Left renal cortex interstitium (tissue), 4 donors: ENCODE measurements around the gene RGS8. TPM values are rescaled to one million over a fixed set of nuclear protein-coding genes. Genes with fewer than 3 reads are reported as not detected.

Experiments
- DNase-seq, 4 donors: peaks; one replicate each; pipeline ENCODE4 v3.0.0-alpha.2; 2013; ENCODE audit warnings: low read depth in 4 of 4, low spot score in 2 of 4, missing footprints in 1 of 4
- polyA plus RNA-seq, 4 donors: library from polyadenylated mRNA; unstranded; fragments of 120-200 nt; gene quantifications; one replicate each; pipeline ENCODE4 v1.2.1, GENCODE V29; 2013; ENCODE audit not compliant: insufficient read length in 4 of 4

Gene RGS8
- under 1 TPM in 2 of 4 donors, not detected in 2; 0.04 to 0.06 TPM for polyA plus RNA-seq

DNA sequence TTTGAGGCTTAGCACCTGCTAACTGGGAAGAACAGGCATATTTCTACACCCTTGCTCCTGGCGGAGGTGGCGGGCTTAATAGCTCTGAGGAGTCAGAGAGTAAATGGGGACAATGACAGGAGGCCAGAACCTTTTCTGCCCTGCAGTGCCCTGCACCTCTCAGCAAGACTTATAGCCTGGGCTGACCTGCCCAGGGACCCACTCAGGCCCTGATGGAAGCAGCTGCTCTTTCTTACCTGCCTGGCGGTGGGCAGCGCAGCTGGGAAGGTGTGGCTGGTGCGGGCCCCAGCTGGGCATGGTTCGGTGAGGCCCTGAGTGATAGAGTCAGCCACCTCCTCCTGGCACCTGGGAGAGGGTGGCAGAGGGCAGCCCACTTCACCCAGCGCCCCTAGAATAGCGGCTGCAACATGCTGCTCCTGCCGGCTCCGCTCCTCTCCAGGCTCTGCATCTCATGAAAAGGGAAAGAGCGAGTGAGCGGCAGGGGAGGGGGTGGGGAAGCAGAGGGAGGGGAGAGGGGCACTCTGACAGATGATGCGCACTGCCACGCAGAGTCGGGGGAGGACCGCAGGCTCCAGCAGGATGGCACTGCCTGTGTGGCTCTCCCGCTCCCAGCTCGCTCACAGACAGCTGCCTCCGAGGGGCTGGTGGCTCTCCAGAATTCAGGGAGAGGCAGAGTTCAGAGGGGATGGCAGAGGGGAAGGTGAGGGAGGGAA, at the start of gene RGS8:
Gene RGS8 (minus strand): TSS at position 472 of the 713 bp plus-strand sequence. CDS start 14,938 bp downstream, outside the sequence.
- DNase-seq = no peak

GRCh38 chr1:182731852-182732575, 47.6 kb upstream of the RGS8 start:
- no peak for DNase-seq

DNA sequence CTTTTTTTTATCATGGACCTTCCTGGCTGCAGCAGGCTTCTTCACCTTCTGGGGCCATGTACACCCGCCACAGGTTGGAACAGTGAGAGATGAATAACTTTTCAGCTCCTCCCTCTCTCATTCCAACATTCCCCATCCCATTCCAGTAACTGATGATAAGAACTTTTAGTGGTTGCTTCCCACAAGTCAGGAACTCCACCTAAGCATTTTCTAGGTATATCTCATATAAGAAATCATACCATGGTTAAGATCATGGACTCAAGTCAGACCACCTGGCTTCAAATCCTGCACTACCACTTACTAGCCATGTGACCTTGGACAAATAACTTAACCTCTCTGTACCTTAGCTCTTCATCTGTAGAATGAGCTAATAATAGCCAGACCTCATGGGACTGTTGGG, 42.5 kb upstream of the RGS8 start:
- DNase-seq = no peak

DNA sequence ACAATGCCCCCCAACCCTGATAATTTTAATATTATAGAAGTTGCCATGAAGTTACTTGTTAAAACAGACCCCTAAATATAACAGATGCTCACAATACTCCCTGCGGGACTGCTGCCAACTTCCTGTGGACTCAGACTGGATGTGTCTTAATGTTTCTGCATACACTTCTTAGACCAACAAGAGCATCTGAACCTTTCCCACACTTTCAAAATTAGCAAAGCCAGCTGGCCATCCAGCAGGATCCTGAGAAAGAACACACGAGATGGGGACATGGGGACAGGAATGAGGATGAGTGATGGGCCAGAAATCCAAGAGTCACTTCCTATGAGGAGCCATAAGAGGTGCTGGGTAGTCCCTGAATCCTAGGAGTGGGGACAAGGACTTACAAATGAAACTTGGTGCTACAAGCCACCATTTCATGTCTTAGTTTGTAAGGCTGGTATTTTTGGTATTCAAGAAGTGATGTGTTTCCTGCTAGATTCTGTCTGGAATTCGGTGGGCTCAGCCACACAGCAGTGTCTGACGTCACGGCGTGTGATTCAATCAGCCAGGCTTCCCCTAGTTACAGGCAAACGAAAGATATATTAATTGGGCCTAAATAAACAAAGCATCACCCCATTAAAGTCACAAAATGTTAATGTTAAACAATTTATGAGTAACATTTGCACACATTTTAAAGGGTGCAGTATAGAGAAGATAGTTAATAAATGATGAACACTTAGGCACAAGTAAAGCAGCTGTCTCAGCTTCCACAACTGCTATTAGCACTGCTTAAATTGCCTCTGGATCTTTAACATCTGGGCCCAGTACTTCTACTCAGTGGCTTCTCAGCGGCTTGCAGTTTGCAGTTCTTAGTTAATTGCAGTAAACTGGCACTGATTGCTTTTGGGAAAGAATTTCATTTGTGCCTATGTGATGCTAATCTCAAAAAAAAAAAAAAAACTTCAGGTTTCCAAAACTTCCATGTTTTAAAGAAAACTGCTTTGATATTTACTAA, 41.2 kb upstream of the RGS8 start:
- peak in 1 of 4 donors; percentile 6 for DNase-seq

- no peak for DNase-seq
These were observed 39.8 kb upstream of the RGS8 start for GRCh38 chr1:182724215-182724614.

DNA sequence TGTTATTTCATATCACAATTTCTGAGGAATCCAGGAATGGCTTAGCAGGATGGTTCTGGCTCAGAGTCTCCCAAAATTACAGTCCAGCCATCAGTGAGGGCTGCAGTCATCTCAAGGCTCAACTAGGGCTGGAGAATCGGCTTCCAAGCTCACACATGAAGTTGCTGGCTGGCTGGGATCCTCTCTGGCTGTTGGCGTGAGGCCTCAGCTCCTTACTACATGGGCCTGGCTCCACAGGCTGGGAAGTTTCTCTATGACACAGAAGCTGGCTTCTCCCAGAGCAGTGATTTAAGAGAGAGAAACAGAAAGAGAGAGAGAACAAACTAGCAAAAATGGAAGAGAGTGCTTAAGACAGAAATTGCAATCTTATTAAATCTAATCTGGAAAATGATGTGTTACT, 38.8 kb upstream of the RGS8 start:
- DNase-seq = no peak

GRCh38 chr1:182721525-182721924, 37.1 kb upstream of the RGS8 start:
- DNase-seq = no peak

- no peak for DNase-seq
These were observed 36.1 kb upstream of the RGS8 start for GRCh38 chr1:182720463-182720862.

DNA sequence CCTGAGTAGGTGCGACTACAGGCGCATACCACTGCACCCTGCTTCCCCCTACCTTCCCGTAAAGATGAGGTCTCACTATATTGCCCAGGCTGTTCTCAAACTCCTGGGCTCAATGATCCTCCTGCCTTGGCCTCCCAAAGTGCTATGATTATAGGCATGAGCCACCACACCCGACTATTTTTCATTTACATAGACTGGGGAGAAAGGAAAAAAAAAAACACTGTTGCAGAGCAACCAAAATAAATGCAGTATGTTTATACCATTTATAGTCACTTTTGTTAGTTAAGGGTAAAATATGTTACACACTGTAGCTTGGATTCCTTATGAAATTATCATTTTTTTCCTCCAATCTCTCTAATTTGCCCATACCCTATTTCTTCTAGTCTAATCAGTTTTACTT, 35.2 kb upstream of the RGS8 start:
- DNase-seq = no peak

DNA sequence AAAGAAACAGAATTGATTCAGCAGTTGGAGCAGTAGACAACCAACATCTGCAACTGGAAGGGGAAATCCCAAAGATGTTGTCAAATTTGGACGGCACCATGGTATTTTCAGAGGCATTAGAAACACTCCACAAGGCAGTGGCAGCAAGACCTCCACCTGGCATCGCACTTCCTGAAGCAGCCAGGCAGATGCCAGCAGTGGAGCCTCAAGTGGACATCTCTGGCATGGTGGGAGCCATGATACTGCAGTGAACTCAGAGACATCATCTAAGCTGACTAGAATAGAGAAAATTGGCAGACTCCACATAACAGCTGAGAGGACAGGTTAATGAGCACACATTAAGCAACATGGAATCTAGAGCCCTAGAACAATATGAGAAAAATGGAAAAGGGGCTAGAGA, 33.9 kb upstream of the RGS8 start:
- DNase-seq = no peak

- no peak for DNase-seq
These were observed 32.6 kb upstream of the RGS8 start for GRCh38 chr1:182716740-182717720.

DNA sequence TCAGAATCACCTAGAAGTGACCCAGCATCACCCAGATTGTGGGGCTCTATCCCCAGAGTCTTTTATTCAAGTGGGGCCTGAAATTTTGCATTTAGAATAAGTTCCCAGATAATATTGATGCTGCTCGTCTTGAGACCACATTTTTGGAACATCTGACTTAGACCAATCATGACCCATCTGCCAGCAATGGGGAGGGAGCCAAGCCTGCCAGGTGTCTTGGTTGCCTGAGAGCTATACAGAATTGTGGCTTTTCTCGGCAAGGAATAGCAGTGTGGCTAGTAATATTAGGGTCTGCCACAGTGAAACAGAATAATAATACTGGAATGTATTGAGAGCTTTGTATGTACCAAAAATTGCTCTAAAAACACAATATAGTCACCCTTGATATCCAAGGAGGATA, 31.1 kb upstream of the RGS8 start:
- no peak for DNase-seq

DNA sequence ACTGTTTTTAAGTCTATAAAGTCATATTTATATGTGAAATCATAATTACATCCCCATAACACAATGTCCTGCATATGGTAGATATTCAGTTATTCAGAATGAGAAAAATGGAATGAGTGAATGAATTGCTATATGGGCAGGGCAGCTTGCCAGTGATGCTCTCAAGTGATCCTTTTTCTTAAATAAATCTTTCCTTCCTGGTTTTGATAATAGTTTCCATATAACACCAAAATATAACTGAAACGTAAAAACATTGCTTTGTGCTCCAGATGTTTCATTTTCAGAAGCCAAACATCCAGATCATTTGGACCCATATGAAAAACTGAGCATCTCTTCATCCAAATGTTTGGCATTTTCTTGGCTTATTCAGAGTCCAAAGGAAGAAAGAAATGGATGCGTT, 30.2 kb upstream of the RGS8 start:
- DNase-seq = no peak

- no peak for DNase-seq
These were observed 29.6 kb upstream of the RGS8 start for GRCh38 chr1:182713939-182714338.

GRCh38 chr1:182713492-182713891, 29.1 kb upstream of the RGS8 start:
- DNase-seq = no peak

GRCh38 chr1:182709855-182710254, 25.5 kb upstream of the RGS8 start:
- DNase-seq = no peak

DNA sequence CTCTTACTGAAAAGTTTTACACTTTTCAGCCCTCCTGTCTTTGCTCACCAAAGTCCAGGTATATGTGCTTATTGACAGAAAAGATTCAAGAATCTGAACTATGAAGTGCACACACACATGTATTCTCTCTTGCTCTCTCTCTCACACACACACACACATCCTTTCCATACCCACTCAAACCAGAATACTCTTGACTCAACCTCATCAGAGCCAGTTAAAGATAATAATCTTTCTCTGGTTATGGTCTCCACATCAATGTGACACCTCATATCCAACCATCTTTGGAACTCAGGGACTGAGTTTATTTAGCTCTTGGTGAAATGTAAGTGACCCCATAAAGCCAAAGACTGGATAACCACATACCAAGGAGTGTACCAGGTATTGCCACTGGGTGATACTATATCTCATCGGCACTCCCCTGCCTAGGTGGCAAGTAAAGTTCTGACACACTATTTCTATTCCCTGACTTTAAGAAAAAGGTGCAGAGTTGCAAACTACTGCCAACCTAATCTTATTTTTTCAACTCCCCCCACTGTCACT, 24.9 kb upstream of the RGS8 start:
- DNase-seq = no peak

DNA sequence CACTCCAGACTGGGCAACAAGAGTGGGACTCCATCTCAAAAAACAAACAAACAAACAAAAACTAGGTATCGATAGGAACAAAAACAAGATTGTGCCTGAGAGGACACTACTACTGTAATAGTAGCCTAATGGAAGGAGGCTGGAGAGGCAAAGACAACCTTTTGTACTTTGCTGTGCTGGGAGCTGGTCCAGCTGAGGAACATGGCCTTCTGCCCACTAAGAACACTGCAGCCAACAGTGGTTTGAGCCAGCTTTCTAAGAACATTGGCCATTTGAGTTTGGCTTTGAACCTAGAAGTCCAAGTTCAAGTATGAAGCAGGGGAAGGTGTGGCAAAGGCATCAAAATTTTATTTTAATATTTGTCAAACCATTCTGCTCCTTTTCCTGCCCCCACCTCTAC, 22.7 kb upstream of the RGS8 start:
- DNase-seq = no peak

GRCh38 chr1:182704677-182705076, 20.3 kb upstream of the RGS8 start:
- DNase-seq = no peak

DNA sequence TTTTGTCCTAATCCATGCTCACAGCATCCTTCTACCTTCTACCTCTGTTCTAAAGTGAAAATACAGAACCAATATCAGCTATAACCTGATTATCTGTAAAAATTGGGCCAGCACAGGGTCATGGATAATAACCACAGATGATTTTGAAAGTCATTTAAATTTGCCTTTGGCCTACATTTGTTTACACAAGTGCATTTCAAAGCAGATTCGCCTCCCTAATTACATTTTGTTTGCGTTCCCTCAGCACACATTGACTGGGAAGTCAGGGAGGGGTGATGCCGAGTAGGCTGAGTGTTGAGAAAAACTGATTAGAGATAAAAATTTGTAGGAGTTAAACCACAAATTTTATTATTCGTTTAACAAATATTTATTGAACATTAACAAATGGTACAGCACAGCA, 19.2 kb upstream of the RGS8 start:
- DNase-seq = no peak
